ENCODE data around the gene LYPLA2.
"Not testable (repeated sequence)": the region's sequence is repeated elsewhere in the genome, so short reads cannot be mapped to it uniquely, and the experiment has no call there.

The LYPLA2 gene

DNA sequence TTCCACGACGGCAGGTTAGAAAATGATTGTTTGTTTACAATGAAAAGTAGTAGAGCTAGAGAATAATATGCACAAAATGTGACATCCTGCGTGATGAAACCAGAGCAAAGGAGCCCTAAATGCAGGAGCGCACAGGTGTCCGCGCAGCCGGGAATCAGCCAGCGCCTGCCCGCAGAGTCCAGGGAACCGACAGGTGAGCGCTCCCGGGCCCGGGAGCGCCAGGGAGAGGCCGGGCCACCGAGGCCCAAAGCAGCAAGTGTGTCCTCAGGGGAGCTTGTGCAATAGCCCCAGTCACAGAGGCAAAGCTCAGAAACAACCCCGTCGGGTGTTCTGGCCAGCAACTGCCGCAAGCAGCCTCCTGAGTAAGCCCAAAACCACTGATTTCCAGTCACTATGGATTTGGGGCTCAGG is 10.4 kb downstream of the LYPLA2 start:
- DNase-seq, result no peak

DNA sequence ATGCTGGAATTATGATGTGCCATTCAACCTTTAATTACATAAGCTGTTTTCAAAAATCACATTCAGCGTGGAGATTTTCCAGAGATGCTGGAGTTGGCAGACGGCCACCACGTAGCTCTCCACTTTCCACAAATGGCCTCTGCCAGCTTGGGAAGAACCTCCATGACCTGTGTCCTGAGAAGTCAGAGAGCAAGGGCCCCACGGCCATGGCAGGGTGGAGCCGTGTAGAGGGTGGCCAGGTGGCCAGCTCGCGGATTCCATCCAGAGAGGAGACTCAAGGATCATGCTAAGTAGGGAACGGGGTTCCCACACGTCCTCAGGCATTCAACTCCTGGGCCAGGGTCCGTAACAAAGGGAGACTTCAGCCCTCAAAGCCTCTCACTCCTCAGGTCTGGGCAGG is 10.9 kb downstream of the LYPLA2 start:
- no peak for DNase-seq

DNA sequence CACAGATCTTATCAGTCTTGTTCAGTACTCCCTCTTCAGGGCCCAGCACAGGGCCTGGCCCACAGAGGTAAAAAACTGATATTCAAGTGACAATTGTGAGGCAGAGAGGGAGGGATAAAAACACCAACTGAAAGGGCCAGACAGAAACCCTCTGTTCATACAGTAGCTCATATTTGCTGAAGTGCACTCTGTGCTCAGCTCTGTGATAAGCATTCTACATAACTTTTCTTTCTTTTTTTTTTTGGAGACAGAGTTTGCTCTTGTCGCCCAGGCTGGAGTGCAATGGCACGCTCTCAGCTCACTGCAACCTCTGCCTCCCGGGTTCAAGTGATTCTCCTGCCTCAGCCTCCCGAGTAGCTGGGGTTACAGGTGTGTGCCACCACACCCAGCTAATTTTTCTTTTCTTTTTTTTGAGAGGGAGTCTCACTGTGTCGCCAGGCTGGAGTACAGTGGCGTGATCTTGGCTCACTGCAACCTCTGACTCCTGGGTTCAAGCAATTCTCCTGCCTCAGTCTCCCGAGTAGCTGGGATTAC is 11.9 kb downstream of the LYPLA2 start:
- DNase-seq, result not testable (repeated sequence)

DNA sequence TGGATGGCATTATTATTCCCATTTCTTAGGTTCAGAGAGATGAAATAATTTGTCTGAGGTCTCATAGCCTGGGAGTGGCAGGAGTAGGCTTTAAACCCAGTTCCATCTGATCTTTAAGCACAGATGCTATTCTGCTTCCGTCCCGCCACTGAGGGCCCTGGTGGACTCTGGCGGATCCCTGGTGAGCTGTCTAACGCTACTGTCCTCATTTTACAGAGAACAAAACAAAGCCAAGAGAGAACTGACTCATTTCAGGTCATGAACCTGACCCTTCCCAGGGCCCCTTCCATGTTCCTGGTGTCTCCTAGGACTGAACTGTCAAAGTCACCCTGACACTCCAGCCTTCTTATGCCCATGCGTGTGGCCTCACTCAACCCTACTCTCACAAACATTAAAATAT is 12.7 kb downstream of the LYPLA2 start:
- DNase-seq, result no peak

DNA sequence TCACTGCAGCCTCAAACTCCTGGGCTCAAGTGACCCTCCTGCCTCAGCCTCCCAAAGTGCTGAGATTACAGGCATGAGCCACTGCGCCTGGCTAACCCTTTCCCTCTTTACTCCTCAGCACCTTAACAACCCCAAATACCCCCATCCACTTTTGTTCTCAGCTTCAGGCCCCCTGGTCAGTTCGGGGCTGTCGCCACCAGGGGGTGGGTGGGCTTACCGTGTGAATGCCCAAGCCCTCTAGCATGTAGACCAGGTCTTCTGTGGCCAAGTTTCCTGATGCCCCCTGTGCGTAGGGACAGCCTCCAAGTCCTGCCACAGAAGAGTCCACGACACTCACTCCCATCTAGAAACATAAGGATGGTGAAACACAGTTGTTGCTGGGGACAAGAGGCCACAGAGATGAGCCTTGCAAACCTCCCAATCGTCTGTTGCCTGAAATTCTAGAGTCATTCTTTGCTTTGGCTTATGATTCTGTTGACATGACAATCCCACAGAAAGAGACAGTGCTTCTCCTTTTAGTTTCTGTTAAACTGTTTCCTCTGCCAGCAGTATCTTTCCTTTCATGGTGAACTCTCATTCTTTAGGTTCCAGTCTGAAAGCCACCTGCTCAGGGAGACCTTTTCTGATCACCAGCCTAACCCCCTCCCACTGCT is 13.4 kb downstream of the LYPLA2 start:
- DNase-seq, result no peak

DNA sequence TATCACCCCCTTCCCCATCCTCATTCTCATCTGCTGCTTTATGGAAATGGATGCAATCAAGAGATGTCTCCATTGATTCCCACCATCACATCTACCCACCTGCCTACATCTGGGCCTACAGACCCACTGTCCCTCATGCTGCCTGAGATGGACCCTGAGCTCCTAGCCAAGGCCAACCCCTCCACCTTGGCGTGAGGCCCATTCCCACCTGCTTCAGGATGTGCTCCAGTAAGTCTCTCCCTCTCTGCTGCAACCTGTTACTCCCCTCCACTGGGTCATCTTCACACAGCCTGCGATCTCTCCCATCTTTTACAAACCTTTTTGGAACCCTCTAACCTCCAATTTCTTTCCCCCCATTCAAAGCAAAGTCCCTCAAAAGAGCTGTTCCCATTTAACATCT is 14.1 kb downstream of the LYPLA2 start:
- no peak for DNase-seq

DNA sequence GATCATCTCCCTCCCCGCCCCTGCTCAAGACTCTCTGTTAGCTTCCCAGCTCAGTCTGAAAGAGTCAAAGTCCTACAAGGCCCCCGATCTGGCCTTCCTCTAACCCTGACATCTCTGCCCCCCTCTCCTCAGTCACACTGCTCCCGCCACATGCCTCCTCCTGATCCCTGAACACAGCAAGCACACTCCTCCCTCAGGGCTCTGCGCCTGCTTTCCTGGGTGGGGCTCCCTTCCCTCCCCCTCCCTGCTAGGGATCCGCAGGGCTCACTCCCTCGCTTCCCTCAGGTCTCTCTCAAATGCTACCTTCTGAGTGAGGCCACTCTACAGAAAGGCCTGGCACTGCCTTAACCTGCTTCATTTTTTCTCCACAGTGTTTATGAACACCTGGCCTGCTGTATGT is 15.3 kb downstream of the LYPLA2 start:
- DNase-seq, result no peak

DNA sequence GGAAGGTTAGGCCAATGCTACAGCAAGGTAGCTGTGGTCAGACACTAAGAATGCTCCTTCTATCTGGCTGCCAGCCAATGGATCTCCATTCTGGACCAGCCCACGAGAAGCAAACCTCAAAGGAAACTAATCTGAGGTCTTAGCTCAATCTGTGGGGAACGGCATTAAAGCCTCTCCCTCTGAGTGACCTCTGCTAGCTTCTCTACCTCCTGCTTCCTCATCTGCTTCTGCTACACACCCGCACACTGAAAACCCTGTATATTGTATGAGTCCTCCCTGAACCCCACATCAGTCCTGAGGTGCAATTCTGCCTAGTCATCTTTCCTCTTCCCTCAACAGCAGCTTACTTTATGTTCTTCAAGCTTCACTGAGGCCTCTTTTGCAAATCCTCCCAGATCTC is 16.5 kb downstream of the LYPLA2 start:
- no peak for DNase-seq

DNA sequence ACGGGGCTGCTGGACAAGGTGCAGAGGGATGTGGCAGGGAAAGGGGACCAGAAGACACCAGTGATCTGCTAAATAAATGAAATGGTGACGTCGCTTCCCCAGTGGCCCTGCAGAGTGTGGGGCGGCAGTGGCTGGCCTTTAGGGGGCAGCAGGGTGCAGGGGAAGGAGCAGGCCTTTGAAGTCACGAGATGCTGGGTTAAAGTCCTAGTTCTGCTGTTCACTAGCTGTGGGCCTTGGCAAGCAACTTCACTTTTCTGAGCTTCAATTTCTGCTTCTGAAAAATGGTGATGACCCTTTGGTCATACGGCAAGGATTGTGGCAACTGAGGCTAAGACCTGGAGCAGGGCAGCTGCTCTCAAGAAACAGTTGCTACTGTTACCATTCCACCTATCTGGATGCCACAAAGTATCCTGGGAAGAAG is 18.8 kb downstream of the LYPLA2 start:
- DNase-seq, result no peak

DNA sequence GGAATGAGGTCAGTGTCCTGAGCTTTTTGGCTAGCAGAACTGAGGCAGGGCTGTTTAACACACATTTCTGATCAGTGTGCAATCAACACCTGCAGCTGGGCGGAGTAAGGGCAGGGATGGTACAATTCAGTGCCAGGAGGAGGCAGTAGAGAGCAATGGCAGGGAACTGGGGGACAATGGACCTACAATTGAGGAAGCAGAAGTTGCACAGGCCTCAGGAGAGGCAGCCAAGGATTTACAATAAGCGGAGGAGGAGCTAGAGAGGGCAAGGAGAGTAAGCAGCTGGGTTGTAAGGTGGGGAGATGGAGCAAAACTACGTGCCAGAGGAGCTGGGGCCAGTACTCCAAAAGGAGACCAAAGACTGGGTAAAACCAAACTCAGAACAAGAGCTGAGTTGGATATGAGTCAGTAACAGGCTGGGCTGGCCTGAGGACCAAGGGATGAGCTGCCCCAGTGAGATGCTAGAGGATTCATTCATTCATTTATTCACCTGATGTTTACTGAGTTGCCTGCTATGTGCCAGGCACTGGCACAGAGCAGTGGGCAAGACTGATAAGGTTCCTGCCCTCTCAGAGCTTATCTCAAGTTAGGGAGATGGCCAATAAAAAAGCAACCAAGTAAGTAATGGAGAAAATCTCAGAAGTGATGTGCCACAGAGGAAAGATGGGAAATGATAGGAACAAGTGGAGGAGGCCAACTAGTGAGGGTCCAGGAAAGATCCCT is 20.0 kb downstream of the LYPLA2 start:
- no peak for DNase-seq

DNA sequence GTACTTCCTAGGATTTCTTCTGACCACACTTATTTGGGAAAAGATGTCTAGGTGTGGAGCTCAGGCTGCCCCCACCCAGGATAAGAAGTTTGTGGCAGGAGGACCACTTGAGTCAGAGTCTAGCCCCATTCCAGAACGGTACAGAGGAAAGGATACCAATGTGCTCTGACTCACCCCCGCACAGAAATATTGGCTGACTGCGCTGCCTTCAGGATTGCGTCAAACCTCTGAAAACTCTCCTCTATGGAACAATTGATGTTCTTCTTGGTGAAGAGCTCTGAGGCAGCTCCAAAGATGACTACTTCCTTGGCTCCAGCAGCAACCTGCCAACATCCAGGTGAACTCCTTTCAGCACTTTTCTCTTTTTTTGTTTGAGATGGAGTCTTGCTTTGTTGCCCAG is 23.1 kb downstream of the LYPLA2 start:
- DNase-seq, result no peak

DNA sequence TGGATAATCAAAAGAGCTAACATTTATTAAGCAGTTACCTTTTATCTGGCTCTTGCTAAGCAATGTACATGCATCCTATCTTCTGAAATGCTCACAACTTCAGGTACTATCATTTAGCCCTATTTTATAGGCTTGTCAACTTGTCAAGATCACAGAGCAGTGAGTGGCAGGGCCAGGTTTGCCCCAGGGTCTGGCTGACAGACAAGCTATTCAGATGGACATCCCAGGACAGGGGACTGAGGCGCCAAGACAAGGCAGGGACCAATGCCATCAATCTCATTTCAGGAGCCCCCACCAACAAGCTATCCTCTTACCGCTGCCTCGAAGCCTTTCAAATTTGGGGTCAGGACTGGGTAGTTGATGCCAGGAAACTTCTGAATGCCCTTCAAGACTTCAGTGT is 25.4 kb downstream of the LYPLA2 start:
- no peak for DNase-seq

DNA sequence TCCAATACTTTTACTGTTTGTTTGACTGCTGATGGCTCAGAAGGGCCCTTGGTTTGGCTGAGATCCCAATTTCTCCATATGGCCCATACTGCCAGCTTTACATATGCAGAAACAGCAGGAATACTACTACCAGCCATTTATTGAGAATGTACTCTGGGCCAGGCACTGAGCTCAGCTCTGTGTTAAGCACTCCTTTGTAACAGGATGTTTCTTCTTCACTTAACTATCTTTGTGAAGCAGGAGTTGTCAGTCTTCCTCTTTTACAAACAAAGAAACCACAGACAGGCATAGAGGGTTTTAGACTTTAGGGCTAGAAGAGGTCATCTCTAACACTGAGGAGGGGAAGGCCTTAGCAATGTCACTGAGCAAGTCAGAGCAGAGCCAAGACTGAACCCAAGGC is 26.0 kb downstream of the LYPLA2 start:
- no peak for DNase-seq

DNA sequence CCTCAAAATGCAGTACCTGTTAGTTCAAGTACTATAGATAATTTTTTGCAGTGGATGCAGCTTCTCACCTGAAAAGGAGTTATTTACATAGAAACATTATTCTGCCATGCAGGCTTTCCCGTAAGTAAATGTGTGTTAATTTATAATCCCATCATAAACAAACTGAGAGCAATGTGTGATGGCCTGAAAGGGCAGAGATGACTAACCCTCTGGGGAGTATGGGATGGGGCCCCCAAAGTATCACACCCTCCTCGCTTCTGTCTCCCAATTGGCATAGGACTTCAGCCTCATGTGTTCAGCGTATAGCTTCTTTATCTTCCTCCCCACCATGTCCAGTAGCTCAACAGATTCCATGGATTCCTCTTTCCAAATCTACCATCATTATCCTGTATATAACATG is 26.7 kb downstream of the LYPLA2 start:
- DNase-seq, result no peak

DNA sequence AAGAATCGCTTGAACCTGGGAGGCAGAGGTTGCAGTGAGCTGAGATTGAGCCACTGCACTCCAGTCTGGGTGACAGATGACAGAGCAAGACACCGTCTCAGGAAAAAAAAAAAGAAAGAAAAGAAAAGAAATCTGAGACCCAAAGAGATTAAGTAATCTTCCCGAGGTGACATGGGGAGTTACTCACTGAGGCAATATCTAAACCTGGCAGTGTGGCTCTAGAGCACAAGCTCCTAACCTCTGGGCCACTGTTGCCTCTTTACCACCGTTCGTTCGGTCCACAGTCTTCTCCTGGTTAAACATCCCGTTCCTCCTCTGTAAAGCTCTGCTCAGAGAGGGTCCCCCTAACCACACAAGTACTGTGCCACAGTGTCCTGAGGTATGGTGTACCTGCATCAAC is 32.8 kb downstream of the LYPLA2 start:
- DNase-seq, result no peak

DNA sequence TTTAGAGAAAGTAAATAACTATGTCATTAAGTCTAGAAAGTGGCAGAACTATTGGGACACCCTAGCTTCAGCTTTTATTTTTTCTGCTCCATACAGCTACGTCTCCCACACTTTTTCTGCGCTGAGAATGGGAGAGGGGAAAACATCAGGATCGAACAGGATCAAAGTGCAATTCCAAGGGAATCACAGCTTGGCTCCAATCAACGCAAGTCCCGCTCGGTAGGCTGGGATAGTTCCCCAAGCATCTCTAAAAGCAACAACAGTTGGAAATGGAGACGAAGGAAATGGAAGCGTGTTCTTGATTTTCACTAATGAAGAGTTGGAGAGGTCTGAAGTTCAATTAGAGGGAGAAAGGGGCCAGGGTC is 33.7 kb downstream of the LYPLA2 start:
- DNase-seq, result no peak

DNA sequence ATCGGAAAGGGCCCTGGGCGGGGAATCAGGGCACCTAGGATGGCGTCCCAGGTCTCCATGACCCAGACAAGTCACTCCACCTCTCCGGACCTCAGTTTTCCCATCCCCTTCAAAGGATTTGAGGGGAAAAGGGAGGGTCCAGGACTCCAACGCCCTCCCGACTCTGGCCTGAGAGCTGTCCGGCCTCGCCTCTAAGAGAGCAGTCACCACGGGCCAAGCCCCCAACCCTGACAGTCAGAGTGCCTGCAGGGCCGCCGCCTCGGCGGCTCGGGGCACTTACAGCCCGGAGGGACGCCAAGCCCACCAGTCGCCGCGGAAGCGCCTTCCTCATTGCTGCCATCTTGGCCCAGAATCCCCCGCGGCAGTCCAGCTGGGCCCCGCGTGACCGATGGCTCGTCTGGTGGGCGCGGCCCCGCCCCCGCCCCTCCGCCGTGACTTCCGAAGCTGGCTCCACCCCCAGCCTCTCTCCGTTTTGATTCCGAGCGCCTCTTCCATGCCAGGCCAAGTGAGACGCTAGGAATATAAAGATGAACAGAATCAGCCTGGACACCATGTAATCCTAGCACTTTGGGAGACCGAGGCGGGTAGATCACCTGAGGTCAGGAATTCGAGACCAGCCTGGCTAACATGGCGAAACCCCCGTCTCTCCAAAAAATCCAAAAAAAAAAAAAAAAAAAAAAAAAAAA is 34.3 kb downstream of the LYPLA2 start, which contains the start of gene HMGCL:
Gene HMGCL, minus strand, starts transcription at position 354 of the 686 bp plus-strand sequence. Its CDS starts 14 bp downstream, at position 340.
- peak in 1 of 2 experiments; percentile 56 for DNase-seq

DNA sequence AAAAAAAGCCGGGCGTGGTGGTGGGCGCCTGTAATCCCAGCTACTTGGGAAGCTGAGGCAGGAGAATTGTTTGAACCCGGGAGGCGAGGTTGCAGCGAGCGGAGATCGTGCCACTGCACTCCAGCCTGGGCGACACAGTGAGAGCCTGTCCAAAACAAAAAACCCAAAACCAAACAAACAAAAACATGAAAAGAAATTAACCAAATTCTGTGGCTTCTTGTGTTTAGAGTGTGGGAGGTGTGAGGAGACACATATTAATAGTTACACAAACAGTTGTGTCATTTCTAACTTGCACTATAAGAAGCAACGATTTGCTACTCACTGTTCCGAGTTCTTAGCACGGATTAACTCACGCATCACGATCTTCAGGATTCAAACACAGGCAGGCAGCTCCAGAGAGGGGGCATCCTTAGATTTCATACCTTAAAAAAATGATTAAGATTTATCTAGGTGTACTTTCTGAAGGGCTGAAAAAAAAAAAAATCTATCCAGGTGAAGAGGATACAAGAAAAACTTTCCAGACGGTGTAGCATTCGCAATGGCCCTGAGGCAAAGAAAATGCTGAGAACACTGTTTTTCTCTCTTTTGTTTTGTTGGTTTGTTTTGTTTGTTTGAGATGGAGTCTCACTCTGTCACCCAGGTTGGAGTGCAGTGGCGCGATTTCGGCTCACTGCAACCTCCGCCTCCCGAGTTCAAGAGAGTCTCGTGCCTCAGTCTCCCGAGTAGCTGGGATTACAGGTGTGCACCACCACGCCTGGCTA is 35.0 kb downstream of the LYPLA2 start:
- no peak for DNase-seq

DNA sequence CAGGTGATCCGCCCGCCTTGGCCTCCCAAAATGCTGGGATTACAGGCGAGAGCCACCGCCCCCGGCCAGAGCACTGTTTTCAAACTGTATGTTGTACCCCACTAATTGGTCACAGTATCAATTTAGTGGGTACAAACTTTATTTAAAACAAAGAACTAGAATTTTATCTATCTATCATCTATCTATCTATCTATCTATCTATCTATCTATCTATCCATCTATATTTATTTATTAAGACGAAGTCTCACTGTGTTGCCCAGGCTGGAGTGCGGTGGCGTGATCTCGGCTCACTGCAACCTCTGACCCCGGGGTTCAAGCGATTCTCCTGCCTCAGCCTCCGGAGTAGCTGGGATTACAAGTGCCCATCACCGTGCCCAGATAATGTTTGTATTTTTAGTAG is 35.6 kb downstream of the LYPLA2 start:
- not testable (repeated sequence) for DNase-seq

DNA sequence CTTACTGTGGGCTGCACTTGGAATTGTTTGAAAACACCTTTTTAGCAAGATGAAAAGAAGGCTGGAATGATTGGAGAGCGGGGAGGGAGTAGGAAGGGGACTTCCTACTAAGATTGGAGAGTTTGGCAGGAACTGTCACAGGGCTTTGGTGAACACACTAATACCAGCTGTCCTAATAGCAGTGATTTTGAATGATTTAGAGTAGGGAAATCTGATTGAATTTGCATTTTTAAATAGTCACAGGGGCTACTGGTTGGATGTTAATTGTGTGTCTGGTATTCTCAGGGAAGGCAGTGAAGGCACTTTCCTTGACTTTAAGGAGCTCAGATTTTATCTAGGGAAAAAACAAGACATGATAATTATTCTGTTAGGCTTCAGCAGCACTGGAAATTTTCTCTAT is 36.8 kb downstream of the LYPLA2 start:
- DNase-seq, result no peak

DNA sequence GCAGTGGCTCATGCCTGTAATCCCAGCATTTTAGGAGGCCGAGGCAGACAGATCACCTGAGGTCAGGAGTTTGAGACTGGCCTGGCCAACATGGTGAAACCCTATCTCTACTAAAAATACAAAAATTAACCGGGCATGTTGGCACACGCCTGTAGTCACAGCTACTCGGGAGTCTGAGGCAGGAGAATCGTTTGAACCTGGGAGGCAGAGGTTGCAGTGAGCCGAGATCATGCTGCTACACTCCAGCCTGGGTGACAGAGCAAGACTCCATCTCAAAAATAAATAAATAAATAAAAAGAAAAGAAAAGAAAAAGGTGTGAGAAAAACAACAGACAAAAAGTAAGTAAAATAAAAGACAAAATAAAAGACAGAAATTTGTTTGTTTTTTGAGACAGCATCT is 43.2 kb downstream of the LYPLA2 start:
- DNase-seq, result not testable (repeated sequence)

DNA sequence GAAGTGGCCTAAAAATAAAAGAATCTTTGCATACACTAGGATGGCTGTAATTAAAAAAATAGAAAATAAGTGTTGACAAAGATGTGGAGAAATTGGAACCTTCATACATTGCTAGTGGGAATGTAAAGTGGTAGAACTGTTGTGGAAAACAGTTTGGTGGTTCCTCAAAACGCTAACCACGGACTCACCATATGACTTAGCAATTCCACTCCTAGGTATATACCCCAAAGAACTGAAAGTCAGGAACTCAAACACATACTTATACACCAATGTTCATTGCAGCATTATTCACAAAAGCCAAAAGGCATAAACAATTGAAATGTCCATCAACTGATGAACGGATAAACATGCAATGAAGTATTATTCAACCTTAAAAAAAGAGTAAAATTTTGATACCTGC is 45.1 kb downstream of the LYPLA2 start:
- DNase-seq, result no peak

DNA sequence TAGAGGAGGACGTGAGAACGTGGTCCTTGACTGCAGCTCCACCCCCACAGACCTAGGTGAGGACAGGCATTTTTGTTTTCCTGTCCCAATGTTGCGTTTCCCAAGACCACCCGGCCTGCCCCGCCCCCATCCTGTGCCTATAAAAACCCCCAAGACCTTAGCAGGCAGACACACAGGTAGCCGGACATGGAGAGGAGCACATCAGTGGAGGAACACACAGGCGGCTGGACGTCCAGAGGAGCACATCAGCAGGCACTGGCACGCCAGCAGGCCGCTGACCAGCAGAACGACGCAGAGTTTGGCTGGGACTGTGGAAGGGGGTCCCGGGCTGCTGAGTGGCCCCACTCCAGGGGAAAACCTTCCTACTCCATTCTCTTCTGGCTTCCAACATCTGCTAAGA is 47.0 kb downstream of the LYPLA2 start:
- no peak for DNase-seq
